CD4-positive, alpha-beta T cell treated with Interleukin-15 for 1 hour (primary cell): ENCODE results near the gene TMC5.
"Not testable (repeated sequence)": the region's sequence is repeated elsewhere in the genome, so short reads cannot be mapped to it uniquely, and the experiment has no call there.

Source experiments
- DNase-seq: peaks from one replicate; pipeline ENCODE4 v3.0.0-alpha.2; 2020

TMC5 gene

GRCh38 chr16:19406891-19407491, 10.7 kb upstream of the TMC5 start:
- DNase-seq = no peak

GRCh38 chr16:19410435-19411171, 7.1 kb upstream of the TMC5 start:
- no peak for DNase-seq

- no peak for DNase-seq
Observed at GRCh38 chr16:19411298-19411697, 6.4 kb upstream of the TMC5 start.

GRCh38 chr16:19412055-19412454, 5.6 kb upstream of the TMC5 start:
- not testable (repeated sequence) for DNase-seq

- no peak for DNase-seq
Observed at GRCh38 chr16:19415461-19415860, 2.2 kb upstream of the TMC5 start.

GRCh38 chr16:19415918-19416317, 1.8 kb upstream of the TMC5 start:
- no peak for DNase-seq

- DNase-seq = no peak
Observed at GRCh38 chr16:19418200-19418599, 517 bp downstream of the TMC5 start.

DNA sequence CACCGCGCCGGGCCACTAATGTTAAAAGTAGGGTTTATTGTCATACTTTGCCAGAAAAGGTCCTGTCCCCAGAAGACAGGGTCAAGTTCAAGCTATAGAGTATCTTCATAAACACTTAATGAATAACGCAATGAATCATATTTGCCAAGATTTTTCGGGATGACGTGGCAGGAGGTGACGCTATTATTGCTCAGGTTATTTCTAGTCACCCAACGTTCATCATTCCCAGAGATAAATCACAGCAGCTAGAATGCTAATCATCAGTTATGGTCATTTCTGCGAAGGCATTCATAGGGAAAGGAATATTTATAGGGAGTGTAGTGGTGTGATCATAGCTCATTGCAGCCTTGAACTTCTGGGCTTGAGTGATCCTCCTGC, 2.0 kb downstream of the TMC5 start:
- DNase-seq = no peak

GRCh38 chr16:19424478-19424877, 6.8 kb downstream of the TMC5 start:
- no peak for DNase-seq

- no peak for DNase-seq
Observed at GRCh38 chr16:19430345-19430744, 12.7 kb downstream of the TMC5 start.

GRCh38 chr16:19431636-19432340, 14.1 kb downstream of the TMC5 start:
- no peak for DNase-seq

DNA sequence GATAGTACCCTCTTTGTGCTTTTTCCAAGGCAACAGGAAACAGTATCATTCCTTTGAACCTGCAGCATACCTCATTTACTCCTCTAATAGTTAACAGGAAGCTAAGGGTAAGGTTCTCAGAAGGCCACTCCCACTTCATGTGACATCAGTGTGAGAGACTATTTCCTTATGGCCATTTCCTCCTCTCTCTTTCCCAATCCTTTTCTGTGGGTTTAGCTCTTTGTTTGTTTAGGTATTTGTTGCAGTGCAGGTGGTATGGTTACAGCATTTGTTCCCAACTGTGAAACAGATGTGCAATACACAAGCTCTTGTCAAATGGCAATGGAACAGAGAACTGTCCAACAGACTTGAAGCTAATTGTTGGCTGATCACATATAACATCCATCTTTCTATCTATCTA, 14.7 kb downstream of the TMC5 start:
- DNase-seq = no peak

DNA sequence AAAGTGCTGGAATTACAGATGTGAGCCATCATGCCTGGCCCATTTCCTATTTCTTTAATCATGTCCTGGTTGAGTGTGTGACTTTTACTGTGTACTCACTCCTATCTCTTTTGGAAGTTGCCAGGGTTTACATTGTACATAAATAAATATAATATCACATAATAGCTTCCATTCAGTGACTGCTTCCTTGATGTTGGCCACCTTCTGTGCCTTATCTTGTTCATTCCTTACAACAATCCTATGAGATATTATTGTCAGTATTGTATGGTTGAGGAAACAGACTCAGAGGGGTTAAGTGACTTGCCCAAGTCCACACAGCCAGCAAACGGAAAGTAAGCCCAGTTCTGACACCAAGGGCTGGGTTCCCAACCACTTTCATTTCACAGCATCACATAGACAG, 16.9 kb downstream of the TMC5 start:
- no peak for DNase-seq

DNA sequence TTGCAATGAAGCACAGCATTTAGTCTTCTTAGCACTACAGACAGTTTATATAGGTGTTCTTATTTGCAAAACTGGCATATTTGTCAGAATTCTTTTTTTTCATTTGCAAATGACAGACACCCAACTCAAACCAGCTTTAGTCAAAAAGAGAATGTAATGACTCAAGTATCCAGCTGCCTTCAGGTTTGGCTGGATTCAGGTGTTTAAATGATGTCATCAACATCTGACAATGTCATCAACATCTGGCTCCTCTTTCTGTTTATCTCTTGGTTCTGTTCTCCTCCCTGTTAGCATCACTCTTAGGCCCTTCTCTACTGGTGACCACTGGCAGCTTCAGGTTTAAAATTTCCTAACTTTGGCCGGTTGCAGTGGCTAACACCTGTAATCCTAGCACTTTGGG, 18.9 kb downstream of the TMC5 start:
- no peak for DNase-seq

DNA sequence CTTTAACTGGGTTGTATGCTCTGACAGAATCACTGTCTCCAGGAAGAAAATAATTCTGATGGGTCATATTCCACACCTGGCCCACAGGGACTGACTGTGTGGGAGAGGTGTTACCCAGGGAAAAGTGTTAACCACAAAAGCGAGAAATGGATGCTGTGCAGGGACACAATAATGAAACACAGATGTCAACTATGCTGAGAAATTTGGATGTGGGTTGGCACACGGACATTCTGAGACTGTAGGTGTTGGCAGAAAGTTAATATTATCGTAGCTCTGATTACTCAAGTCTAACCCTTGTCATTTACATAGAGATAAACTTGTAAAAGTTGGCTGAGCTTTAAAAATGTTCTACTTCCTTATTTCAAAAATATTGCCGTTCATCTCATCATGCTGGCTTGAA, 19.6 kb downstream of the TMC5 start:
- no peak for DNase-seq

DNA sequence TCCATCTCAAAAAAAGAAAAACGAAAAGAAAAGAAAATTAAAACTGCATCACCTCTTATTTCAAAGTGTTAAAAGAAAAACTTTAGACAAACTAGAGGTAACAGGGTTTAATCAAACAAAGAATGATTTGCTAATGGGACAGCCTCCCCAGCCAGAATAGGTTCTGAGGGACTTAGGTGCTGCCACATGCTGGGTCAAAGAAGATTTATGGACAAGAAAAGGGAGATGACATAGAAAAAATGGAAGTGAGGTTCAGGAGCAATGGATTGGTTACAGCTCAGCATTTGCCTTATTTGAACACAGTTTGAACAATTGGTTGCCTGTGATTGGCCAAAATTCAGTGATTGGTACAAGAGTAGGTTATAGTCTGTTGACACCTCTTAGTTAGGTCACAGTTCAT, 21.1 kb downstream of the TMC5 start:
- DNase-seq = no peak

- no peak for DNase-seq
Observed at GRCh38 chr16:19439483-19439882, 21.8 kb downstream of the TMC5 start.

GRCh38 chr16:19443659-19444058, 26.0 kb downstream of the TMC5 start:
- DNase-seq = no peak

- DNase-seq = no peak
Observed at GRCh38 chr16:19446300-19446846, 28.7 kb downstream of the TMC5 start.

DNA sequence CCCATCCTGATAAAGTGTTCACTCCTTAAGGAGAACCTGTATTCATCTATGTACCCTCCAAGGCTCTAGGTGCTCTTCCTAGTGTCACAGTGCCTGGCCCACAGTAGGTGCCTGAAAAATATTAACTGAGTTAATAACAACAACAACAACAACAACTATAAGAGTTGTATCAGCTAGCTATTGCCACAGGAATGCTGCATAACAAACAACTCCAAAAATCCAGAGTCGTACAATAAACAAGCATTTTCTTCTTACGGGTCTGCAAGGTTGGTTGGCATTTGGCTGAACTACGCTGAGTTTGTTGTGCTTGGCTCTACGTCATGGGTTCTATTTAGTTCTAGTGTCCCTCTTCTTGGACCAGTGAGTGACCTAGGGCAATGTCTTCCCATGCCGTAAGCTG, 29.2 kb downstream of the TMC5 start:
- DNase-seq = no peak

- no peak for DNase-seq
Observed at GRCh38 chr16:19450186-19450585, 32.5 kb downstream of the TMC5 start.

- no peak for DNase-seq
Observed at GRCh38 chr16:19458722-19459379, 41.2 kb downstream of the TMC5 start.

GRCh38 chr16:19460397-19460796, 42.7 kb downstream of the TMC5 start:
- no peak for DNase-seq
